HepG2 (cell line): ENCODE results near the gene OCSTAMP. TPM values are rescaled to one million over a fixed set of nuclear protein-coding genes. Genes with fewer than 3 reads are reported as not detected.

Source experiments
- CEBPB ChIP-seq: IDR thresholded peaks from 2 replicates; pipeline ENCODE4 v1.6.1; 2011; ENCODE audit warnings: low read depth, low read length, improper control_type of control experiment, borderline replicate concordance
- CERS6 ChIP-seq: sonication (generic); formaldehyde crosslinking; IDR thresholded peaks from 2 replicates; pipeline ENCODE4 v1.5.0; 2020; ENCODE audit warnings: missing genetic modification reagents
- CREM ChIP-seq, 2 experiments: sonication (generic) in 1 of 2; formaldehyde crosslinking in 1 of 2; IDR thresholded peaks; 2 replicates each; pipeline versions ENCODE4 v1.4.0 to v1.6.1; 2016 to 2020; ENCODE audit warnings: antibody characterized with exemption in 1 of 2, mild to moderate bottlenecking in 1 of 2, missing genetic modification reagents in 1 of 2
- LBX2 ChIP-seq: sonication (generic); formaldehyde crosslinking; IDR thresholded peaks from 2 replicates; pipeline ENCODE4 v1.5.0; 2020; ENCODE audit warnings: missing genetic modification reagents, mild to moderate bottlenecking, borderline replicate concordance
- RAD21 ChIP-seq: fragments of 450-650 bp; formaldehyde crosslinking; IDR thresholded peaks from 2 replicates; pipeline ENCODE4 v1.5.0; 2020; ENCODE audit warnings: mild to moderate bottlenecking
- SALL1 ChIP-seq: sonication (generic); formaldehyde crosslinking; IDR thresholded peaks from 2 replicates; pipeline ENCODE4 v1.8.0; 2022; ENCODE audit warnings: mild to moderate bottlenecking, missing genetic modification reagents
- TEF ChIP-seq: sonication (generic); formaldehyde crosslinking; IDR thresholded peaks from 2 replicates; pipeline ENCODE4 v1.5.0; 2020; ENCODE audit warnings: missing genetic modification reagents
- THRA ChIP-seq: sonication (generic); formaldehyde crosslinking; IDR thresholded peaks from 2 replicates; pipeline ENCODE4 v1.4.0; 2020; ENCODE audit warnings: missing genetic modification reagents, borderline replicate concordance
- ZBTB33 ChIP-seq: sonication (generic); formaldehyde crosslinking; IDR thresholded peaks from 2 replicates; pipeline ENCODE4 v1.4.0; 2020; ENCODE audit warnings: missing genetic modification reagents
- ZFP82 ChIP-seq: sonication (generic); formaldehyde crosslinking; IDR thresholded peaks from 2 replicates; pipeline ENCODE4 v1.5.1; 2020; ENCODE audit warnings: mild to moderate bottlenecking, missing genetic modification reagents, borderline replicate concordance
- ZMAT3 ChIP-seq: sonication (generic); formaldehyde crosslinking; conservative IDR thresholded peaks from 2 replicates; pipeline ENCODE4 v1.7.0; 2021; ENCODE audit warnings: missing genetic modification reagents
- ZMYM2 ChIP-seq: sonication (generic); formaldehyde crosslinking; IDR thresholded peaks from 2 replicates; pipeline ENCODE4 v1.8.0; 2022; ENCODE audit warnings: mild to moderate bottlenecking, missing genetic modification reagents
- ZNF33A ChIP-seq: sonication (generic); formaldehyde crosslinking; IDR thresholded peaks from 2 replicates; pipeline ENCODE4 v1.5.1; 2020; ENCODE audit warnings: missing genetic modification reagents, mild to moderate bottlenecking, moderate library complexity, borderline replicate concordance
- ZNF350 ChIP-seq: sonication (generic); formaldehyde crosslinking; IDR thresholded peaks from 2 replicates; pipeline ENCODE4 v1.4.0; 2020; ENCODE audit warnings: mild to moderate bottlenecking, low read depth, missing genetic modification reagents, borderline replicate concordance
- ZNF484 ChIP-seq: sonication (generic); formaldehyde crosslinking; IDR thresholded peaks from 2 replicates; pipeline ENCODE4 v1.5.1; 2020; ENCODE audit warnings: mild to moderate bottlenecking, low read depth, missing genetic modification reagents, borderline replicate concordance
- ZNF576 ChIP-seq: sonication (generic); formaldehyde crosslinking; IDR thresholded peaks from 2 replicates; pipeline ENCODE4 v1.4.0; 2020; ENCODE audit warnings: mild to moderate bottlenecking, missing genetic modification reagents
- ZNF615 ChIP-seq: sonication (generic); formaldehyde crosslinking; IDR thresholded peaks from 2 replicates; pipeline ENCODE4 v1.5.0; 2020; ENCODE audit warnings: mild to moderate bottlenecking, missing genetic modification reagents, borderline replicate concordance
- ZNF792 ChIP-seq: IDR thresholded peaks from 2 replicates; pipeline ENCODE4 v1.6.1; 2016
- ZNF841 ChIP-seq: sonication (generic); formaldehyde crosslinking; IDR thresholded peaks from 2 replicates; pipeline ENCODE4 v1.8.1; 2023; ENCODE audit warnings: missing genetic modification reagents, borderline replicate concordance
- ZSCAN5A ChIP-seq: sonication (generic); formaldehyde crosslinking; IDR thresholded peaks from 2 replicates; pipeline ENCODE4 v1.8.0; 2022; ENCODE audit warnings: mild to moderate bottlenecking, missing genetic modification reagents, borderline replicate concordance
- polyA plus RNA-seq, 8 experiments: library from polyadenylated mRNA; depleted of rRNA in 3 of 8; stranded (reverse) in 7 of 8; unstranded in 1 of 8; fragments of >200 nt; fragmentation: Illumina TruSeq in 4 of 8; extraction: Trizol in 4 of 8; gene quantifications; 2 replicates each; pipeline versions ENCODE4 v1.2.1 to v1.2.3, GENCODE V29; 2011 to 2016; ENCODE audit warnings: low read depth in 4 of 8, missing spikeins in 1 of 8, mixed read lengths in 1 of 8; ENCODE audit not compliant: insufficient read depth in 1 of 8
- total RNA-seq, 5 experiments: library from RNA; depleted of rRNA; stranded (reverse); fragments of >200 nt; fragmentation: Illumina TruSeq; extraction: Trizol; gene quantifications; 2 replicates each; pipeline ENCODE4 v1.2.3, GENCODE V29; 2016; ENCODE audit warnings: low read depth in 1 of 5

Gene OCSTAMP
- total and polyA plus RNA-seq, 2 of the 13 experiments (the other 11 are each of a cell fraction or from before 2014, with no cell fraction given), result not detected

- no peak for TF ChIP-seq ZSCAN5A (CRISPR knock-in tag)
- no peak; the same call in 1 of the 2 replicates for TF ChIP-seq ZNF350 (CRISPR knock-in tag)
- no peak for TF ChIP-seq ZNF841 (CRISPR knock-in tag)
- 0 out of 2 replicates have a peak, but pooled peaks have one; percentile 66 for TF ChIP-seq ZMAT3 (CRISPR knock-in tag)
- TF ChIP-seq THRA, result peak; percentile 69; the same call in 1 of the 2 replicates
- TF ChIP-seq ZBTB33 (CRISPR knock-in tag), result peak; percentile 3
- TF ChIP-seq LBX2 (CRISPR knock-in tag), result peak; percentile 40; the same call in 1 of the 2 replicates
- no peak for TF ChIP-seq ZFP82 (CRISPR knock-in tag)
- no peak for TF ChIP-seq CEBPB
- no peak for TF ChIP-seq ZNF33A (CRISPR knock-in tag)
- no peak for TF ChIP-seq ZNF484 (CRISPR knock-in tag)
- TF ChIP-seq ZNF576, result 0 out of 2 replicates have a peak, but pooled peaks have one; percentile 58
- no peak for TF ChIP-seq ZMYM2 (CRISPR knock-in tag)
- TF ChIP-seq CREM (IDR thresholded peaks at IDR 0.05), result peak; percentile 52; the same call in 1 of the 2 replicates
- no peak for TF ChIP-seq CREM (CRISPR knock-in tag; IDR thresholded peaks at IDR 0.05)
- no peak for TF ChIP-seq CERS6 (CRISPR knock-in tag)
- peak; percentile 65; the same call in 1 of the 2 replicates for TF ChIP-seq RAD21
- TF ChIP-seq TEF (CRISPR knock-in tag), result no peak
- TF ChIP-seq ZNF792, result peak; percentile 41; the same call in 1 of the 2 replicates
- peak; percentile 70; the same call in 1 of the 2 replicates for TF ChIP-seq ZNF615
- peak; percentile 85; the same call in 1 of the 2 replicates for TF ChIP-seq SALL1 (CRISPR knock-in tag)
These were observed 12.1 kb upstream of the OCSTAMP start (continued) for GRCh38 chr20:46562373-46563169.
